Activated CD4-positive, alpha-beta memory T cell treated with anti-CD3 and anti-CD28 coated beads for 36 hours (primary cell): ENCODE data around the gene KLHL11. TPM values are rescaled to one million over a fixed set of nuclear protein-coding genes. Genes with fewer than 3 reads are reported as not detected.
A peak's percentile ranks its signal among the peaks of the same experiment; 100 is the strongest.

Experiments used
- CTCF ChIA-PET: fragments of 350-600 bp; sonication (Branson Sonifier 250); formaldehyde crosslinking; loops from one replicate; lab custom pipeline; 2021; ENCODE audit warnings: antibody characterized with exemption, inconsistent platforms; lab: Charles Lee
- POLR2A ChIA-PET: fragments of 350-600 bp; sonication (Branson Sonifier 250); formaldehyde crosslinking; loops from one replicate; lab custom pipeline; 2021; ENCODE audit warnings: antibody characterized with exemption; lab: Charles Lee
- DNase-seq: peaks from one replicate; pipeline ENCODE4 v3.0.0-alpha.2; 2020
- H3K27ac Mint-ChIP-seq: one replicate; pipeline ENCODE4 v1.8.0; 2021; ENCODE audit warnings: mixed read lengths
- H3K27me3 Mint-ChIP-seq: one replicate; pipeline ENCODE4 v1.8.0; 2021; ENCODE audit warnings: mixed read lengths
- H3K36me3 Mint-ChIP-seq: one replicate; pipeline ENCODE4 v1.8.0; 2021; ENCODE audit warnings: mixed read lengths
- H3K4me1 Mint-ChIP-seq: one replicate; pipeline ENCODE4 v1.8.0; 2021; ENCODE audit warnings: low read depth, mixed read lengths
- H3K4me3 Mint-ChIP-seq: one replicate; pipeline ENCODE4 v1.8.0; 2021; ENCODE audit warnings: mild to moderate bottlenecking, mixed read lengths
- H3K9me3 Mint-ChIP-seq: one replicate; pipeline ENCODE4 v1.8.0; 2021; ENCODE audit warnings: mixed read lengths
- intact Hi-C: fragments of 100-400 bp; cut with micrococcal nuclease; formaldehyde crosslinking; loops from one replicate; pipeline ENCODE4 v1.15.1; 2023
- total RNA-seq, 2 experiments: library from RNA; stranded (reverse); gene quantifications; one replicate each; pipeline ENCODE4 v1.2.3, GENCODE V29; 2021

Gene KLHL11
- total RNA-seq, 2 experiments from 2014 or later, result 23.6 to 25.2 TPM

GRCh38 chr17:41905172-41905571, 39.9 kb upstream of the KLHL11 start:
- POLR2A ChIA-PET, result no interaction called here
- Mint-ChIP-seq H3K27ac (no peak overlapping the region), H3K27me3 (no peaks in the 10 kb centered on the region), H3K36me3 (peaks cover 49% of the 10 kb centered on the region), H3K4me3 (no peak overlapping the region), H3K9me3 (no peaks in the 10 kb centered on the region), H3K4me1 (no peaks in the 10 kb centered on the region)
- CTCF ChIA-PET, result no interaction called here
- DNase-seq, result no peak
- intact Hi-C loops, result no loop called here

- intact Hi-C loops, result no loop called here
- Mint-ChIP-seq H3K27me3 (no peaks in the 10 kb centered on the region), H3K36me3 (peaks cover 44% of the 10 kb centered on the region), H3K9me3 (no peaks in the 10 kb centered on the region), H3K4me1 (no peaks in the 10 kb centered on the region), H3K4me3 (no peak overlapping the region), H3K27ac (no peak overlapping the region)
- no peak for DNase-seq
- CTCF ChIA-PET, result no interaction called here
- POLR2A ChIA-PET, result no interaction called here
Measured at GRCh38 chr17:41904242-41904841, 39.1 kb upstream of the KLHL11 start.

- POLR2A ChIA-PET, result no interaction called here
- CTCF ChIA-PET, result no interaction called here
- Mint-ChIP-seq H3K27me3 (no peaks in the 10 kb centered on the region), H3K4me3 (no peak overlapping the region), H3K36me3 (peaks cover 47% of the 10 kb centered on the region), H3K4me1 (no peaks in the 10 kb centered on the region), H3K27ac (no peak overlapping the region), H3K9me3 (no peaks in the 10 kb centered on the region)
- DNase-seq, result no peak
- intact Hi-C loops, result no loop called here
Measured at GRCh38 chr17:41901646-41902045, 36.4 kb upstream of the KLHL11 start.

- Mint-ChIP-seq H3K36me3 (peaks cover 53% of the 10 kb centered on the region), H3K27me3 (no peaks in the 10 kb centered on the region), H3K9me3 (no peaks in the 10 kb centered on the region), H3K4me1 (no peaks in the 10 kb centered on the region), H3K27ac (no peak overlapping the region), H3K4me3 (no peak overlapping the region)
- CTCF ChIA-PET, result no interaction called here
- intact Hi-C loops, result no loop called here
- no peak for DNase-seq
- POLR2A ChIA-PET, result no interaction called here
Measured at GRCh38 chr17:41896726-41897125, 31.5 kb upstream of the KLHL11 start.

- ChIA-PET CTCF (interaction anchor here (1.1 kb wide), 1 partner anchor 200 kb away, joined by 3 read pairs; no protein-coding TSS in a partner anchor), POLR2A (no interaction called here)
- no peak overlapping the region for H3K4me3 Mint-ChIP-seq
- no peaks in the 10 kb centered on the region for H3K9me3 Mint-ChIP-seq
- no peaks in the 10 kb centered on the region for H3K27me3 Mint-ChIP-seq
- intact Hi-C loops, result no loop called here
- no peaks in the 10 kb centered on the region for H3K4me1 Mint-ChIP-seq
- peaks cover 44% of the 10 kb centered on the region for H3K36me3 Mint-ChIP-seq
- DNase-seq, result no peak
- H3K27ac Mint-ChIP-seq, result no peak overlapping the region
Measured at GRCh38 chr17:41895617-41896016, 30.4 kb upstream of the KLHL11 start.

GRCh38 chr17:41894791-41895331, 29.6 kb upstream of the KLHL11 start:
- H3K27me3 Mint-ChIP-seq, result no peaks in the 10 kb centered on the region
- intact Hi-C loops, result no loop called here
- CTCF ChIA-PET, result no interaction called here
- POLR2A ChIA-PET, result no interaction called here
- no peaks in the 10 kb centered on the region for H3K9me3 Mint-ChIP-seq
- no peaks in the 10 kb centered on the region for H3K4me1 Mint-ChIP-seq
- no peak for DNase-seq
- no peak overlapping the region for H3K27ac Mint-ChIP-seq
- no peak overlapping the region for H3K4me3 Mint-ChIP-seq
- H3K36me3 Mint-ChIP-seq, result peaks cover 46% of the 10 kb centered on the region

GRCh38 chr17:41893384-41893783, 28.2 kb upstream of the KLHL11 start:
- POLR2A ChIA-PET, result no interaction called here
- intact Hi-C loops, result no loop called here
- H3K27ac Mint-ChIP-seq, result no peak overlapping the region
- DNase-seq, result no peak
- no peaks in the 10 kb centered on the region for H3K27me3 Mint-ChIP-seq
- CTCF ChIA-PET, result no interaction called here
- no peaks in the 10 kb centered on the region for H3K9me3 Mint-ChIP-seq
- no peak overlapping the region for H3K4me3 Mint-ChIP-seq
- H3K4me1 Mint-ChIP-seq, result no peaks in the 10 kb centered on the region
- H3K36me3 Mint-ChIP-seq, result peaks cover 38% of the 10 kb centered on the region

- no peak for DNase-seq
- Mint-ChIP-seq H3K36me3 (peaks cover 39% of the 10 kb centered on the region), H3K9me3 (no peaks in the 10 kb centered on the region), H3K4me1 (no peaks in the 10 kb centered on the region), H3K4me3 (no peak overlapping the region), H3K27ac (no peak overlapping the region), H3K27me3 (no peaks in the 10 kb centered on the region)
- ChIA-PET CTCF (no interaction called here), POLR2A (no interaction called here)
- intact Hi-C loops, result no loop called here
Measured at GRCh38 chr17:41892021-41892376, 26.8 kb upstream of the KLHL11 start.

- H3K4me3 Mint-ChIP-seq, result no peak overlapping the region
- POLR2A ChIA-PET, result no interaction called here
- no peaks in the 10 kb centered on the region for H3K9me3 Mint-ChIP-seq
- intact Hi-C loops, result no loop called here
- no peaks in the 10 kb centered on the region for H3K4me1 Mint-ChIP-seq
- CTCF ChIA-PET, result no interaction called here
- peak overlapping the region; percentile 33 for H3K27ac Mint-ChIP-seq
- no peak for DNase-seq
- H3K36me3 Mint-ChIP-seq, result peaks cover 35% of the 10 kb centered on the region
- H3K27me3 Mint-ChIP-seq, result no peaks in the 10 kb centered on the region
Measured at GRCh38 chr17:41891135-41892020, 26.2 kb upstream of the KLHL11 start.

GRCh38 chr17:41888332-41888965, 23.2 kb upstream of the KLHL11 start:
- H3K4me1 Mint-ChIP-seq, result no peaks in the 10 kb centered on the region
- ChIA-PET CTCF (interaction anchor here (1.3 kb wide), 1 partner anchor 10 kb away, joined by 3 read pairs; no protein-coding TSS in a partner anchor), POLR2A (interaction anchor here (0.5 to 0.8 kb wide), 2 partner anchors 40 to 183 kb away, joined by 3 to 4 read pairs; no protein-coding TSS in a partner anchor)
- no peak overlapping the region for H3K27ac Mint-ChIP-seq
- DNase-seq, result no peak
- no peaks in the 10 kb centered on the region for H3K27me3 Mint-ChIP-seq
- H3K4me3 Mint-ChIP-seq, result no peak overlapping the region
- no peaks in the 10 kb centered on the region for H3K9me3 Mint-ChIP-seq
- intact Hi-C loops, result loop anchor here (5.0 kb wide), 1 partner anchor 151 kb away; no protein-coding TSS in a partner anchor
- peaks cover 44% of the 10 kb centered on the region for H3K36me3 Mint-ChIP-seq

- Mint-ChIP-seq H3K36me3 (peaks cover 44% of the 10 kb centered on the region), H3K4me3 (no peak overlapping the region), H3K9me3 (no peaks in the 10 kb centered on the region), H3K27me3 (no peaks in the 10 kb centered on the region), H3K4me1 (no peaks in the 10 kb centered on the region), H3K27ac (no peak overlapping the region)
- intact Hi-C loops, result loop anchor here (5.0 kb wide), 1 partner anchor 148 kb away; no protein-coding TSS in a partner anchor
- ChIA-PET POLR2A (no interaction called here), CTCF (interaction anchor here (1.1 to 2.0 kb wide), 2 partner anchors 84 to 148 kb away, joined by 3 to 4 read pairs; no protein-coding TSS in a partner anchor)
- DNase-seq, result peak; percentile 12
Measured at GRCh38 chr17:41885733-41886132, 20.5 kb upstream of the KLHL11 start.

GRCh38 chr17:41882756-41883155, 17.5 kb upstream of the KLHL11 start:
- no peaks in the 10 kb centered on the region for H3K4me1 Mint-ChIP-seq
- H3K27ac Mint-ChIP-seq, result no peak overlapping the region
- intact Hi-C loops, result no loop called here
- H3K36me3 Mint-ChIP-seq, result peaks cover 52% of the 10 kb centered on the region
- H3K9me3 Mint-ChIP-seq, result no peaks in the 10 kb centered on the region
- no peaks in the 10 kb centered on the region for H3K27me3 Mint-ChIP-seq
- ChIA-PET POLR2A (no interaction called here), CTCF (no interaction called here)
- H3K4me3 Mint-ChIP-seq, result no peak overlapping the region
- DNase-seq, result no peak
